Stimulated activated CD8-positive, alpha-beta memory T cell treated with anti-CD3 and anti-CD28 coated beads, Interleukin-4, amount 100 ng/mL, for 1 hour (primary cell): Measurements from ENCODE around the gene TTBK2.

Experiments used
- DNase-seq, 2 donors: peaks; one replicate each; pipeline ENCODE4 v3.0.0-alpha.2; 2020; ENCODE audit warnings: low read depth in 2 of 2, low spot score in 1 of 2

Gene TTBK2

GRCh38 chr15:42694398-42694797 lies 226.2 kb downstream of the TTBK2 start:
- no peak for DNase-seq

DNA sequence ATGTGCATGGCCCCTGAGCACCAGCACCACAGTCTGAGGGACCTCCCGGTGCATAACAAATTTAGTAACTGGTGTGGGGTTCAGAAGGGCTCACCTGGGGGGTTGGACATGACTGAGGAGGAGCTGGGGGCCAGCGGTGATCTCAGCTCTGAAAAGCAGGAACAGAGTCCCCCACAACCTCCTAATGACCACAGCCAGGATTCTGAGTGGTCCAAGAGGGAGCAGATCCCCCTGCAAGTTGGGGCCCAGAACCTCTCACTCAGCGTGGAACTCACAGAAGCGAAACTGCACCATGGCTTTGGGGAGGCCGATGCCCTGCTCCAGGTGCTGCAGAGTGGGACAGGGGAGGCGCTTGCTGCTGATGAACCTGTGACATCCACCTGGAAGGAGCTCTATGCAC lies 226.6 kb downstream of the TTBK2 start:
- no peak for DNase-seq

- DNase-seq, result no peak
Measured at GRCh38 chr15:42693496-42693895, 227.1 kb downstream of the TTBK2 start.

DNA sequence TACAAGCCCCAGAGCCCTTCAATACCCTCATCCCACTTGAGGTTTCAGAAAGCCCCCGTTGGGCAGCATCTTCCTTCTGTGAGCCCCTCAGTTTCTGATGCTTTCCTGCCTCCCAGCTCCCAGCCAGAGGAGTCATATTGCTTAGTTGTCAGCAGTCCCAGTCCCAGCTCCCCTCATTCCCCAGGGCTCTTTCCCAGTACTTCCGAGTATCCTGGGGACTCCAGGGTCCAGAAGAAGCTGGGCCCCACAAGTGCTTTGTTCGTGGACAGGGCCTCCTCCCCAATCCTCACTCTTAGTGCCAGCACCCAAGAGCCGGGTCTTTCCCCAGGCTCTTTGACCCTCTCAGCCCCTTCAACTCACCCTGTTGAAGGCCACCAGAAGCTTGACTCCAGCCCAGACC lies 227.6 kb downstream of the TTBK2 start:
- DNase-seq, result no peak

DNA sequence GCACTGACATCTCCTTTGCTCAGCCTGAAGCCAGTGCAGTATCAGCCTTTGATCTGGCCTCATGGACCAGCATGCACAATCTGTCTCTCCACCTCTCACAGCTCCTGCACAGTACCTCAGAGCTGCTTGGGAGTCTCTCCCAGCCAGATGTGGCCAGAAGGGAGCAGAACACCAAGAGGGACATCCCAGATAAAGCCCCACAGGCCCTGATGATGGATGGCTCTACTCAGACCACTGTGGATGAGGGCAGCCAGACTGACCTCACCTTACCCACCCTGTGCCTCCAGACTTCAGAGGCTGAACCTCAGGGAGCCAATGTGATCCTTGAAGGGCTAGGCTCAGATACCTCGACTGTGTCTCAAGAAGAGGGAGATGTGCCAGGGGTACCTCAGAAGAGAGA lies 228.0 kb downstream of the TTBK2 start:
- DNase-seq, result no peak

- DNase-seq, result no peak
Measured at GRCh38 chr15:42691770-42692169, 228.8 kb downstream of the TTBK2 start.

DNA sequence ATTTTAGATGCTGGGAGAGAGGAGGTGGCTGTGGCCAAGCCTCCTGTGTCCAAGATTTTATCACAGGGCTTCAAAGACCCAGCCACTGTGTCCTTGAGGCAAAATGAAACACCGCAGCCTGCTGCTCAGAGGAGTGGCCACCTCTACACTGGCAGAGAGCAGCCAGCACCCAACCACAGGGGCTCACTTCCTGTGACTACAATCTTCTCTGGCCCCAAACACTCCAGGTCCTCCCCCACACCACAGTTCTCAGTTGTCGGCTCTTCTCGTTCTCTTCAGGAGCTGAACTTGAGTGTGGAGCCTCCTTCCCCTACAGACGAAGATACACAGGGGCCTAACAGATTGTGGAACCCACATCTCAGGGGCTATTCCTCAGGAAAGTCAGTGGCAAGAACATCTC lies 229.3 kb downstream of the TTBK2 start:
- no peak for DNase-seq
